Brain pericyte (primary cell): ENCODE results near the gene IFI6.
"Not testable (repeated sequence)": the region's sequence is repeated elsewhere in the genome, so short reads cannot be mapped to it uniquely, and the experiment has no call there.

Experiments used
- DNase-seq: peaks from one replicate; pipeline ENCODE4 v3.0.0-alpha.2; 2012; ENCODE audit warnings: low read depth, low spot score

IFI6 gene

GRCh38 chr1:27650539-27651175 lies 21.3 kb downstream of the IFI6 start:
- DNase-seq, result no peak

- DNase-seq, result no peak
Observed at GRCh38 chr1:27650171-27650538, 21.8 kb downstream of the IFI6 start.

- no peak for DNase-seq
Observed at GRCh38 chr1:27649306-27649635, 22.7 kb downstream of the IFI6 start.

GRCh38 chr1:27648602-27649305 lies 23.2 kb downstream of the IFI6 start:
- no peak for DNase-seq

GRCh38 chr1:27647328-27647727 lies 24.7 kb downstream of the IFI6 start:
- no peak for DNase-seq

GRCh38 chr1:27646676-27647075 lies 25.3 kb downstream of the IFI6 start:
- DNase-seq, result no peak

- DNase-seq, result no peak
Observed at GRCh38 chr1:27645071-27645415, 26.9 kb downstream of the IFI6 start.

- no peak for DNase-seq
Observed at GRCh38 chr1:27644369-27645070, 27.5 kb downstream of the IFI6 start.

- DNase-seq, result no peak
Observed at GRCh38 chr1:27643600-27644368, 28.2 kb downstream of the IFI6 start.

- not testable (repeated sequence) for DNase-seq
Observed at GRCh38 chr1:27640514-27640913, 31.5 kb downstream of the IFI6 start.

GRCh38 chr1:27638805-27639204 lies 33.2 kb downstream of the IFI6 start:
- no peak for DNase-seq

- no peak for DNase-seq
Observed at GRCh38 chr1:27638047-27638734, 33.8 kb downstream of the IFI6 start.

- DNase-seq, result no peak
Observed at GRCh38 chr1:27635396-27636142, 36.4 kb downstream of the IFI6 start.

- no peak for DNase-seq
Observed at GRCh38 chr1:27634985-27635367, 37.0 kb downstream of the IFI6 start, which contains the start of gene FGR. TSS of gene FGR (minus strand) at chr1:27635185. CDS start at chr1:27623916, 11,269 bp downstream.

- DNase-seq, result no peak
Observed at GRCh38 chr1:27634177-27634984, 37.6 kb downstream of the IFI6 start.

- no peak for DNase-seq
Observed at GRCh38 chr1:27633640-27634176, 38.3 kb downstream of the IFI6 start.

- DNase-seq, result no peak
Observed at GRCh38 chr1:27633298-27633610, 38.7 kb downstream of the IFI6 start.

GRCh38 chr1:27632387-27633297 lies 39.4 kb downstream of the IFI6 start:
- no peak for DNase-seq
